Measurements from ENCODE around the gene FAM13B.

- no peak for TF ChIP-seq POLR2AphosphoS5 (IDR thresholded peaks at IDR 0.05; ENCODE audit: low read depth, low read length)
- TF ChIP-seq CTCF (IDR thresholded peaks at IDR 0.05 in 2 of 3, conservative IDR thresholded peaks at IDR 0.05 in 1 of 3; ENCODE audit: borderline replicate concordance in 1 of 3, insufficient read depth in 1 of 3, low read depth in 2 of 3, low read length in 2 of 3): no peak
- TF ChIP-seq POLR2A (IDR thresholded peaks at IDR 0.05; ENCODE audit: borderline replicate concordance, extremely low read depth, insufficient read depth, insufficient read length): no peak
- TF ChIP-seq EZH2 (IDR thresholded peaks at IDR 0.05): no peak
- TF ChIP-seq ZNF274 (IDR thresholded peaks at IDR 0.05; ENCODE audit: low read depth, low read length): no peak
- no peak for TF ChIP-seq EZH2phosphoT487 (IDR thresholded peaks at IDR 0.05; ENCODE audit: borderline replicate concordance)
- no peak for TF ChIP-seq REST (IDR thresholded peaks at IDR 0.05; ENCODE audit: low read depth)
- no peak for TF ChIP-seq MAX (IDR thresholded peaks at IDR 0.05)
- no peak for TF ChIP-seq SP1 (IDR thresholded peaks at IDR 0.05; ENCODE audit: low read depth)
- TF ChIP-seq CEBPB (IDR thresholded peaks at IDR 0.05; ENCODE audit: low read depth): no peak
- no peak for TF ChIP-seq SIN3A (IDR thresholded peaks at IDR 0.05; ENCODE audit: low read depth)
- no peak for TF ChIP-seq YY1 (IDR thresholded peaks at IDR 0.05; ENCODE audit: extremely low read depth, insufficient replicate concordance, low read depth, low read length)
- TF ChIP-seq EGR1 (IDR thresholded peaks at IDR 0.05; ENCODE audit: low read depth): no peak
Measured at GRCh38 chr5:137994556-137994955, 38.3 kb downstream of the FAM13B start.
